AG04449 (cell line): ENCODE data around the gene CNTNAP2.

Source experiments
- CTCF ChIA-PET: fragments of 350-600 bp; formaldehyde crosslinking; extraction: SDS; loops from one replicate; lab custom pipeline; 2021; ENCODE audit warnings: antibody characterized with exemption; lab: Yijun Ruan, JAX
- POLR2A ChIA-PET: fragments of 400-600, 350-600 bp; formaldehyde crosslinking; extraction: SDS; loops from one replicate; lab custom pipeline; 2020; ENCODE audit warnings: antibody characterized with exemption, inconsistent platforms; lab: Yijun Ruan, JAX
- DNase-seq: peaks from one replicate; pipeline ENCODE4 v3.0.0-alpha.2; 2010; ENCODE audit warnings: low read depth, low spot score
- H3K4me3 ChIP-seq: 2 replicates; pipeline ENCODE4 v1.5.1; 2011; ENCODE audit warnings: low read depth, mild to moderate bottlenecking, control low read depth, low read length
- TF ChIP-seq, protein P1 (sequence below): IDR thresholded peaks from one replicate; pipeline ENCODE4 v1.5.1; 2011; ENCODE audit warnings: mild to moderate bottlenecking, moderate library complexity, low read length, control low read depth, inconsistent platforms; ENCODE audit not compliant: insufficient read depth; ENCODE audit errors: missing control alignments

Gene CNTNAP2

GRCh38 chr7:148371280-148371937 is 2254.8 kb downstream of the CNTNAP2 start:
- CTCF ChIA-PET: no interaction called here
- TF ChIP-seq, protein P1, sequence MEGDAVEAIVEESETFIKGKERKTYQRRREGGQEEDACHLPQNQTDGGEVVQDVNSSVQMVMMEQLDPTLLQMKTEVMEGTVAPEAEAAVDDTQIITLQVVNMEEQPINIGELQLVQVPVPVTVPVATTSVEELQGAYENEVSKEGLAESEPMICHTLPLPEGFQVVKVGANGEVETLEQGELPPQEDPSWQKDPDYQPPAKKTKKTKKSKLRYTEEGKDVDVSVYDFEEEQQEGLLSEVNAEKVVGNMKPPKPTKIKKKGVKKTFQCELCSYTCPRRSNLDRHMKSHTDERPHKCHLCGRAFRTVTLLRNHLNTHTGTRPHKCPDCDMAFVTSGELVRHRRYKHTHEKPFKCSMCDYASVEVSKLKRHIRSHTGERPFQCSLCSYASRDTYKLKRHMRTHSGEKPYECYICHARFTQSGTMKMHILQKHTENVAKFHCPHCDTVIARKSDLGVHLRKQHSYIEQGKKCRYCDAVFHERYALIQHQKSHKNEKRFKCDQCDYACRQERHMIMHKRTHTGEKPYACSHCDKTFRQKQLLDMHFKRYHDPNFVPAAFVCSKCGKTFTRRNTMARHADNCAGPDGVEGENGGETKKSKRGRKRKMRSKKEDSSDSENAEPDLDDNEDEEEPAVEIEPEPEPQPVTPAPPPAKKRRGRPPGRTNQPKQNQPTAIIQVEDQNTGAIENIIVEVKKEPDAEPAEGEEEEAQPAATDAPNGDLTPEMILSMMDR: no peak
- POLR2A ChIA-PET: no interaction called here

GRCh38 chr7:148374396-148375259 is 2258.0 kb downstream of the CNTNAP2 start:
- DNase-seq: no peak
- ChIA-PET CTCF (no interaction called here), POLR2A (no interaction called here)
- H3K4me3 ChIP-seq: no peak overlapping the region
- TF ChIP-seq, protein P1: no peak

More at GRCh38 chr7:148371280-148371937, 2254.8 kb downstream of the CNTNAP2 start:
- no peak overlapping the region for H3K4me3 ChIP-seq
- DNase-seq: no peak

- no peak overlapping the region for H3K4me3 ChIP-seq
- CTCF ChIA-PET: no interaction called here
- TF ChIP-seq, protein P1: no peak
- no peak for DNase-seq
- POLR2A ChIA-PET: no interaction called here
Measured at GRCh38 chr7:148379677-148380076, 2263.1 kb downstream of the CNTNAP2 start.

- no peak for DNase-seq
- no peak overlapping the region for H3K4me3 ChIP-seq
- POLR2A ChIA-PET: no interaction called here
- CTCF ChIA-PET: no interaction called here
- TF ChIP-seq, protein P1: no peak
Measured at GRCh38 chr7:148380596-148381419, 2264.2 kb downstream of the CNTNAP2 start.

DNA sequence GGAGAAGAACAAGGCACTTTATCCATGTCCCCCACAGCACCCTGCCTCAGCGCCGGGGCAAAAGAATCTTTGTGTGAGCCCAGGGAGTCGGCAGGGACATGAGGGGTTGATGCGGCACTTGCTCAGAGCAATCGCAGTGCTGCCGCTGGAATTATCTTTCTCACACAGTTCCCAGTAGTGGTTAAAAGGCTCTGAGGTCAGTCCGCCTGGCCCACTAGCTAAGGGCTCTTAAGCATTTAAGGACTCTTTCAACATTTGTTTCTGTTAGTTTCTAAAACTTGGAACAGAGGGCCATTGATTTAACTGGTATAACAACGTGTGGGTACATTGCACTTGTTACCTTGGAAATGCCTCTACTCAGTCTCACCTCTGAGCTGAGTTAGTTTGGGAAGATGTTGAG is 2266.0 kb downstream of the CNTNAP2 start:
- CTCF ChIA-PET: no interaction called here
- TF ChIP-seq, protein P1: no peak
- POLR2A ChIA-PET: no interaction called here
- no peak for DNase-seq
- H3K4me3 ChIP-seq: no peak overlapping the region
